CD14-positive monocyte (primary cell): Measurements from ENCODE around the gene HS6ST3. TPM values are rescaled to one million over a fixed set of nuclear protein-coding genes. Genes with fewer than 3 reads are reported as not detected.

Experiments used
- DNase-seq, 3 donors: peaks; one replicate each; pipeline ENCODE4 v3.0.0-alpha.2; 2011 to 2022
- H2AFZ ChIP-seq: 2 replicates; pipeline ENCODE4 v1.6.0; 2012; ENCODE audit warnings: mild to moderate bottlenecking, low read depth, low read length, inconsistent platforms; ENCODE audit not compliant: insufficient read depth, poor library complexity, severe bottlenecking
- H3K27ac ChIP-seq, 2 donors: 1 replicate in 1 of 2; 2 replicates in 1 of 2; pipeline ENCODE4 v1.5.1; 2012 to 2013; ENCODE audit warnings: low read length in 2 of 2, control low read depth in 1 of 2, inconsistent platforms in 1 of 2, low read depth in 1 of 2, mild to moderate bottlenecking in 1 of 2
- H3K27me3 ChIP-seq, 2 donors: one replicate each; pipeline versions ENCODE4 v1.6.0 to v1.6.1; 2011 to 2013; ENCODE audit warnings: low read length in 2 of 2; ENCODE audit not compliant: control insufficient read depth in 2 of 2, insufficient read depth in 2 of 2
- H3K36me3 ChIP-seq, 2 donors: replicated peaks in 1 of 2; 1 replicate in 1 of 2; 2 replicates in 1 of 2; pipeline versions ENCODE4 v1.5.1 to v1.6.1; 2012 to 2013; ENCODE audit warnings: low read length in 2 of 2, control low read depth in 1 of 2, inconsistent platforms in 1 of 2, mild to moderate bottlenecking in 1 of 2; ENCODE audit not compliant: insufficient read depth in 2 of 2, control insufficient read depth in 1 of 2
- H3K4me1 ChIP-seq, 2 donors: 1 replicate in 1 of 2; 2 replicates in 1 of 2; pipeline versions ENCODE4 v1.5.1 to v1.6.1; 2012 to 2013; ENCODE audit warnings: low read length in 2 of 2, control low read depth in 1 of 2, inconsistent platforms in 1 of 2, mild to moderate bottlenecking in 1 of 2, moderate library complexity in 1 of 2; ENCODE audit not compliant: insufficient read depth in 2 of 2, control insufficient read depth in 1 of 2
- H3K4me2 ChIP-seq: replicated peaks from 2 replicates; pipeline ENCODE3; 2012; ENCODE audit warnings: low read length, moderate library complexity, mild to moderate bottlenecking; ENCODE audit not compliant: poor library complexity, severe bottlenecking; ENCODE audit errors: extremely low read depth
- H3K4me3 ChIP-seq, 3 experiments: fragments of 200-600 bp in 1 of 3; sonication (generic) in 1 of 3; replicated peaks in 1 of 3; 1 replicate in 2 of 3; 2 replicates in 1 of 3; pipeline ENCODE4 v1.5.1; 2011 to 2013; ENCODE audit warnings: low read length in 3 of 3, mild to moderate bottlenecking in 3 of 3, control low read depth in 2 of 3, low read depth in 2 of 3, inconsistent platforms in 1 of 3, moderate library complexity in 1 of 3
- H3K79me2 ChIP-seq: 2 replicates; pipeline ENCODE4 v1.6.0; 2012; ENCODE audit warnings: mild to moderate bottlenecking, control low read depth, inconsistent platforms, low read length, moderate library complexity; ENCODE audit not compliant: insufficient read depth
- H3K9ac ChIP-seq: 2 replicates; pipeline ENCODE4 v1.6.0; 2017; ENCODE audit warnings: low read length, mild to moderate bottlenecking; ENCODE audit not compliant: insufficient read depth, poor library complexity, severe bottlenecking
- H3K9me3 ChIP-seq, 2 donors: replicated peaks in 1 of 2; 1 replicate in 1 of 2; 2 replicates in 1 of 2; pipeline versions ENCODE4 v1.5.1 to v1.6.1; 2012 to 2013; ENCODE audit warnings: low read length in 2 of 2, control low read depth in 1 of 2; ENCODE audit not compliant: control insufficient read depth in 1 of 2, insufficient read depth in 1 of 2
- H4K20me1 ChIP-seq: 2 replicates; pipeline ENCODE4 v1.6.0; 2012; ENCODE audit warnings: mild to moderate bottlenecking, low read length, control low read depth, moderate library complexity; ENCODE audit not compliant: insufficient read depth
- H3K27ac Mint-ChIP-seq, 7 donors: one replicate each; pipeline ENCODE4 v1.8.0; 2020; ENCODE audit warnings: mild to moderate bottlenecking in 7 of 7, mixed read lengths in 7 of 7, moderate library complexity in 6 of 7, inconsistent platforms in 2 of 7
- H3K27me3 Mint-ChIP-seq, 3 donors: one replicate each; pipeline ENCODE4 v1.8.0; 2021 to 2022; ENCODE audit warnings: low read depth in 3 of 3, mild to moderate bottlenecking in 3 of 3, mixed read lengths in 3 of 3, moderate library complexity in 3 of 3, inconsistent platforms in 1 of 3
- H3K36me3 Mint-ChIP-seq, 2 donors: one replicate each; pipeline ENCODE4 v1.8.0; 2020; ENCODE audit warnings: mixed read lengths in 2 of 2, inconsistent platforms in 1 of 2, mild to moderate bottlenecking in 1 of 2
- H3K4me1 Mint-ChIP-seq: one replicate; pipeline ENCODE4 v1.8.0; 2020; ENCODE audit warnings: mild to moderate bottlenecking, mixed read lengths
- H3K4me3 Mint-ChIP-seq, 2 donors: one replicate each; pipeline ENCODE4 v1.8.0; 2020; ENCODE audit warnings: mild to moderate bottlenecking in 2 of 2, mixed read lengths in 2 of 2, moderate library complexity in 1 of 2
- H3K9me3 Mint-ChIP-seq, 7 donors: one replicate each; pipeline ENCODE4 v1.8.0; 2020 to 2022; ENCODE audit warnings: mixed read lengths in 7 of 7, mild to moderate bottlenecking in 6 of 7, moderate library complexity in 6 of 7, inconsistent platforms in 2 of 7
- WGBS: methylation state at CpG from one replicate; pipeline ENCODE4 v1.1.5; 2013; ENCODE audit warnings: missing lambda C conversion rate; ENCODE audit not compliant: insufficient coverage; 5-methylcytosine and 5-hydroxymethylcytosine counted together
- intact Hi-C, 2 donors: fragments of 100-400 bp; cut with micrococcal nuclease; formaldehyde crosslinking; loops; one replicate each; pipeline versions ENCODE4 v1.15.0 to v1.15.1; 2023
- polyA plus RNA-seq, 3 donors: library from polyadenylated mRNA; depleted of rRNA in 1 of 3; unstranded in 2 of 3; stranded (reverse) in 1 of 3; fragments of 300-500 nt in 2 of 3; fragments of >200 nt in 1 of 3; fragmentation: Illumina TruSeq in 2 of 3; gene quantifications; 1 replicate in 2 of 3; 2 replicates in 1 of 3; pipeline ENCODE4 v1.2.3, GENCODE V29; 2012 to 2021
- TF ChIP-seq, protein P1 (sequence below): fragments of 200-600 bp; IDR thresholded peaks from one replicate; pipeline ENCODE4 v1.8.0; 2022; ENCODE audit warnings: antibody characterized with exemption, mild to moderate bottlenecking

HS6ST3 gene
- polyA plus RNA-seq, 3 donors = not detected

- Histone ChIP-seq H3K79me2 (no peaks in the 10 kb centered on the region), H3K27ac (no peak overlapping the region), H3K36me3 (no peaks in the 10 kb centered on the region), H3K9ac (no peak overlapping the region), H3K4me3 (no peak overlapping the region), H2AFZ (no peak overlapping the region), H4K20me1 (no peaks in the 10 kb centered on the region), H3K9me3 (peaks cover 11 to 12% of the 10 kb centered on the region in 2 donors), H3K27me3 (no peaks in the 10 kb centered on the region), H3K4me2 (no peak overlapping the region), H3K4me1 (no peaks in the 10 kb centered on the region)
- Mint-ChIP-seq H3K4me3 (no peak overlapping the region), H3K27me3 (no peaks in the 10 kb centered on the region), H3K27ac (no peak overlapping the region), H3K36me3 (no peaks in the 10 kb centered on the region), H3K9me3 (peaks cover 3 to 20% (median 8%) of the 10 kb centered on the region in 7 donors), H3K4me1 (no peaks in the 10 kb centered on the region)
- DNase-seq = no peak
- TF ChIP-seq, protein P1, sequence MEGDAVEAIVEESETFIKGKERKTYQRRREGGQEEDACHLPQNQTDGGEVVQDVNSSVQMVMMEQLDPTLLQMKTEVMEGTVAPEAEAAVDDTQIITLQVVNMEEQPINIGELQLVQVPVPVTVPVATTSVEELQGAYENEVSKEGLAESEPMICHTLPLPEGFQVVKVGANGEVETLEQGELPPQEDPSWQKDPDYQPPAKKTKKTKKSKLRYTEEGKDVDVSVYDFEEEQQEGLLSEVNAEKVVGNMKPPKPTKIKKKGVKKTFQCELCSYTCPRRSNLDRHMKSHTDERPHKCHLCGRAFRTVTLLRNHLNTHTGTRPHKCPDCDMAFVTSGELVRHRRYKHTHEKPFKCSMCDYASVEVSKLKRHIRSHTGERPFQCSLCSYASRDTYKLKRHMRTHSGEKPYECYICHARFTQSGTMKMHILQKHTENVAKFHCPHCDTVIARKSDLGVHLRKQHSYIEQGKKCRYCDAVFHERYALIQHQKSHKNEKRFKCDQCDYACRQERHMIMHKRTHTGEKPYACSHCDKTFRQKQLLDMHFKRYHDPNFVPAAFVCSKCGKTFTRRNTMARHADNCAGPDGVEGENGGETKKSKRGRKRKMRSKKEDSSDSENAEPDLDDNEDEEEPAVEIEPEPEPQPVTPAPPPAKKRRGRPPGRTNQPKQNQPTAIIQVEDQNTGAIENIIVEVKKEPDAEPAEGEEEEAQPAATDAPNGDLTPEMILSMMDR = no peak
- intact Hi-C loops = no loop called here
These were observed 491.8 kb downstream of the HS6ST3 start for GRCh38 chr13:96581741-96582140.

GRCh38 chr13:96615252-96615651 lies 525.3 kb downstream of the HS6ST3 start:
- Histone ChIP-seq H3K79me2 (no peaks in the 10 kb centered on the region), H3K27ac (no peak overlapping the region), H3K4me3 (no peak overlapping the region), H2AFZ (no peak overlapping the region), H3K36me3 (no peaks in the 10 kb centered on the region), H3K9me3 (peaks cover 3 to 13% of the 10 kb centered on the region in 2 donors), H3K9ac (no peak overlapping the region), H4K20me1 (no peaks in the 10 kb centered on the region), H3K27me3 (no peaks in the 10 kb centered on the region), H3K4me1 (no peaks in the 10 kb centered on the region), H3K4me2 (no peak overlapping the region)
- DNase-seq = no peak
- Mint-ChIP-seq H3K27me3 (peaks cover 0 to 2% (median 0%) of the 10 kb centered on the region in 3 donors), H3K36me3 (no peaks in the 10 kb centered on the region), H3K27ac (no peak overlapping the region), H3K4me1 (no peaks in the 10 kb centered on the region), H3K4me3 (no peak overlapping the region), H3K9me3 (peaks cover 0 to 11% (median 6%) of the 10 kb centered on the region in 7 donors)
- TF ChIP-seq, protein P1 = no peak
- intact Hi-C loops = no loop called here
- no CpG with 5 or more reads among the region's 1 CpG for WGBS
